CD4-positive, alpha-beta memory T cell (primary cell): ENCODE measurements around the gene GPR78. TPM values are rescaled to one million over a fixed set of nuclear protein-coding genes. Genes with fewer than 3 reads are reported as not detected.

ENCODE experiments used
- CTCF ChIA-PET: fragments of 350-600 bp; sonication (Branson Sonifier 250); formaldehyde crosslinking; loops from one replicate; lab custom pipeline; 2021; ENCODE audit warnings: inconsistent platforms; ENCODE audit not compliant: partially characterized antibody; lab: Charles Lee
- POLR2A ChIA-PET: fragments of 350-600 bp; sonication (Branson Sonifier 250); formaldehyde crosslinking; loops from one replicate; lab custom pipeline; 2021; ENCODE audit not compliant: partially characterized antibody; lab: Charles Lee
- DNase-seq, 5 donors: peaks; one replicate each; pipeline versions ENCODE4 v3.0.0 to v3.0.0-alpha.2; 2020 to 2022; ENCODE audit warnings: mixed read lengths in 1 of 5
- H3K27ac ChIP-seq: one replicate; pipeline ENCODE4 v1.7.0; 2013; ENCODE audit warnings: low read depth, low read length
- H3K27me3 ChIP-seq: 2 replicates; pipeline ENCODE4 v1.7.0; 2013; ENCODE audit warnings: mild to moderate bottlenecking, low read length, moderate library complexity; ENCODE audit not compliant: insufficient read depth
- H3K36me3 ChIP-seq: 2 replicates; pipeline ENCODE4 v1.7.0; 2013; ENCODE audit warnings: mild to moderate bottlenecking, low read length, moderate library complexity; ENCODE audit not compliant: insufficient read depth
- H3K4me1 ChIP-seq: 2 replicates; pipeline ENCODE4 v1.7.0; 2013; ENCODE audit warnings: mild to moderate bottlenecking, low read length, moderate library complexity; ENCODE audit not compliant: insufficient read depth
- H3K4me3 ChIP-seq, 2 donors: one replicate each; pipeline ENCODE4 v1.7.0; 2013; ENCODE audit warnings: low read length in 2 of 2, mild to moderate bottlenecking in 1 of 2
- H3K9me3 ChIP-seq, 2 donors: one replicate each; pipeline ENCODE4 v1.7.0; 2013; ENCODE audit warnings: low read length in 2 of 2, control low read depth in 1 of 2; ENCODE audit not compliant: control insufficient read depth in 1 of 2
- H3K27ac Mint-ChIP-seq, 7 donors: one replicate each; pipeline ENCODE4 v1.8.0; 2020 to 2021; ENCODE audit warnings: mixed read lengths in 7 of 7, mild to moderate bottlenecking in 6 of 7, inconsistent platforms in 3 of 7, moderate library complexity in 3 of 7
- H3K27me3 Mint-ChIP-seq, 2 donors: one replicate each; pipeline ENCODE4 v1.8.0; 2020 to 2021; ENCODE audit warnings: mixed read lengths in 2 of 2
- H3K36me3 Mint-ChIP-seq, 2 donors: one replicate each; pipeline ENCODE4 v1.8.0; 2020 to 2021; ENCODE audit warnings: mixed read lengths in 2 of 2, inconsistent platforms in 1 of 2, mild to moderate bottlenecking in 1 of 2
- H3K4me1 Mint-ChIP-seq, 4 donors: one replicate each; pipeline ENCODE4 v1.8.0; 2020 to 2021; ENCODE audit warnings: mixed read lengths in 4 of 4, mild to moderate bottlenecking in 1 of 4
- H3K4me3 Mint-ChIP-seq, 8 donors: one replicate each; pipeline ENCODE4 v1.8.0; 2020 to 2021; ENCODE audit warnings: mixed read lengths in 8 of 8, mild to moderate bottlenecking in 7 of 8, moderate library complexity in 6 of 8, inconsistent platforms in 3 of 8
- H3K9me3 Mint-ChIP-seq, 8 donors: one replicate each; pipeline ENCODE4 v1.8.0; 2020 to 2021; ENCODE audit warnings: mixed read lengths in 8 of 8, mild to moderate bottlenecking in 5 of 8, inconsistent platforms in 3 of 8, moderate library complexity in 1 of 8
- intact Hi-C: fragments of 100-400 bp; cut with micrococcal nuclease; formaldehyde crosslinking; loops from one replicate; pipeline ENCODE4 v1.15.1; 2023
- polyA plus RNA-seq, 2 donors: library from polyadenylated mRNA; unstranded; fragments of 300-500 nt; fragmentation: Illumina TruSeq; gene quantifications; one replicate each; pipeline ENCODE4 v1.2.3, GENCODE V29; 2021
- total RNA-seq, 2 experiments: library from RNA; stranded (reverse); gene quantifications; one replicate each; pipeline ENCODE4 v1.2.3, GENCODE V29; 2021

The GPR78 gene
- total and polyA plus RNA-seq, 4 experiments from 2014 or later = not detected

DNA sequence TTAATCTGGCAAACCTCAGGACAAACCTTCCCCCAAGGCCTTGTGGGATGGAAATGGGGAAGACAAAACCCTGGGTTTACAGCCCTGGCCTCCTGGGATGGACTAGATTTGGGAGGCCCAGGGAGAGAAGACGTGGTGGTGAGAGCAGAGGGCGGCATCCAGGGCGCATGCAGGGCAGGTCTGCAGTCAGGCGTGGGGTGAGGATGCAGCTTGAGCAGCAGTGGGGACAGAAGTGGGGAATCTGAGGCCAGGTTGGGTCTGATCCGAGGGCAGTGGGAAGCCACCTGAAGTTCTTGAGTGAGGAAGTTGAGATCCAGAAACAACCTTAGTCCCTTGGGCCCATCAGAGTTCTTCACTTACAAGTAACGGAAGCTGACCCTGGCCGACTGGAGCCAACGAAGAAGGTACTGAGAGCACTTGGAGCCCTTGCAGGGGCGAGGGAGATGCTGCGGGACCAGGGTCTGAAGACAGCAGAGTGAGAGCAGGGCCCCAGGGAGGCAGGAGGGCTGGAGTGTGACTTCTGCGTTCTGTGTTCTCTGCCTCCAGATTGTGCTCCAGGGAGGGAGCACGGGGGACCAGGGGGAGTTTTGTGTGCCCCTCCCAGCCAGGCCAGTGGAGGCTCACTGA lies 42.0 kb upstream of the GPR78 start:
- H3K36me3 Mint-ChIP-seq = peaks cover 0 to 3% of the 10 kb centered on the region in 2 donors
- peaks cover 2 to 3% of the 10 kb centered on the region in 2 donors for H3K27me3 Mint-ChIP-seq
- POLR2A ChIA-PET = no interaction called here
- H3K27ac Mint-ChIP-seq = peak overlapping the region in 1 of 7 donors; percentile 10
- no peak overlapping the region for H3K4me3 ChIP-seq
- peaks cover 10 to 22% (median 13%) of the 10 kb centered on the region in 4 donors for H3K4me1 Mint-ChIP-seq
- no peak for DNase-seq
- no peaks in the 10 kb centered on the region for H3K9me3 ChIP-seq
- H3K27ac ChIP-seq = no peak overlapping the region
- no peak overlapping the region for H3K4me3 Mint-ChIP-seq
- peaks cover 0 to 8% (median 4%) of the 10 kb centered on the region in 8 donors for H3K9me3 Mint-ChIP-seq
- H3K36me3 ChIP-seq = no peaks in the 10 kb centered on the region
- H3K27me3 ChIP-seq = no peaks in the 10 kb centered on the region
- intact Hi-C loops = no loop called here
- H3K4me1 ChIP-seq = peaks cover 15% of the 10 kb centered on the region
- CTCF ChIA-PET = no interaction called here

DNA sequence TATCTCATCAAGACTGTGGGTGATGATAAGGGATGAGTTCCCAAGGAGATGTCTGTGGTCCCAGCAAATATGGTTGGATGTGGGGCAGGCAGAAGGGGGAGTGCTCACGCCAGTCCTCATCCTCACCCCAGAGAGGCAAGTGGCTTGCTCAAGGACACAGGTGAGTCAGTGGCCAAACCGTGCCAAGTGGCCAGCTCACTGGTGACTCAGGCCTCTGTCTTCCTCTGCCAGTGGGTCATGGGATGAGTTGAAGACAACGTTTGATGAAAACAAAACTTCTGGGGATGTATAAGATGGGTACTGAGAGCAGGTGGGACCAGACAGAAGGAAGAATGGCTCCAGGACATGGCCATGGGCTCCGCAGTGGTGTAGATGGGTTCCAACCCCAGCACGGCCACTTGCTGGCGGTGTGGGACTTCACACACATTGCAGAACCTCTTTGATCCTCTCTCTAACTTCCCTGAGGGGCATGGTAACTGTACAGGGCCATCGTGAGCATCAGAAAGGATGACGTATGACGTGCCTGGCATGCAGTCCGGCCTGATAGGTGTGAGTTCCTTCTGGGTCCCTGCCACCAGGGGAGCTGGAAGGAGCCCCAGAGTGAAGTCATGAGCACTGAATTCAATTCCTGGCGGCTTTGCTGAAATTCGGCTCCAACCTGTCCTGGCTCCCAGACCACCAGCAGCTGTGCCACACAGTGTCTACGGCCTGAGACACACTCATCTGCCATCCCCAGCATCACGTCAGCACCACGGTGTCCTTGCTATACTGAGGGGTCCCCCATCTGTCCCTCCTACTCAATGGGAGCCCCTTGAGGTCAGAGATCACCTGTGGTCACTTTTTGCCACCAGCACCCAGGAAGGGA lies 41.3 kb upstream of the GPR78 start:
- peak overlapping the region in 2 of 8 donors; percentile 6 to 50 for H3K4me3 Mint-ChIP-seq
- ChIA-PET CTCF (no interaction called here), POLR2A (no interaction called here)
- Histone ChIP-seq H3K9me3 (no peaks in the 10 kb centered on the region), H3K4me3 (no peak overlapping the region), H3K36me3 (no peaks in the 10 kb centered on the region), H3K4me1 (peaks cover 15% of the 10 kb centered on the region), H3K27me3 (no peaks in the 10 kb centered on the region), H3K27ac (no peak overlapping the region)
- peaks cover 10 to 22% (median 13%) of the 10 kb centered on the region in 4 donors for H3K4me1 Mint-ChIP-seq
- no peak for DNase-seq
- H3K9me3 Mint-ChIP-seq = peaks cover 0 to 8% (median 4%) of the 10 kb centered on the region in 8 donors
- intact Hi-C loops = no loop called here
- no peak overlapping the region for H3K27ac Mint-ChIP-seq
- peaks cover 0 to 3% of the 10 kb centered on the region in 2 donors for H3K36me3 Mint-ChIP-seq
- peaks cover 0 to under 1% of the 10 kb centered on the region in 2 donors for H3K27me3 Mint-ChIP-seq

DNA sequence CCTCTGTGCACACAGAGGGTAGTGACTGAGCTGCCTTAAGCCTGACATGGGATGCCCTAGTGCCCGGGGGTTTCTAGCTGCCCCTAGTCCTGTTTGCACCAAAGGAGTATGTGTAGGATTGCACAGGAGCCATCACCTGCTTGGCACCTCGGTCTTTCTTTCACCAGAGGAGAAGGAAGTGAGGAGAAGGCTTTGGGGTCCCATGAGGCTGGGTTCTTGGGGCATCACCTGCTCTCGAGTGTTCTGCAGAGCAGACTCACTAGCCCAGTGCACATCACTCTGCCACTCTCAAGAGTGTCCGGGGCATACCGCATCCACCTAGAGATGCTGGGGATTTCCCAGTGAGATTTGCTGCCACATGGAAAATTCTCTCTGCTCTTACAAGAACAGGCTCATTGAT lies 40.5 kb upstream of the GPR78 start:
- ChIA-PET POLR2A (no interaction called here), CTCF (no interaction called here)
- H3K27ac Mint-ChIP-seq = peak overlapping the region; percentile 17 to 91 (median 86)
- peak overlapping the region; percentile 13 for H3K27ac ChIP-seq
- peak in 4 of 5 donors; percentile 5 to 14 (median 11) for DNase-seq
- peaks cover 0 to 3% of the 10 kb centered on the region in 2 donors for H3K36me3 Mint-ChIP-seq
- no peaks in the 10 kb centered on the region for H3K36me3 ChIP-seq
- H3K27me3 ChIP-seq = no peaks in the 10 kb centered on the region
- H3K4me3 Mint-ChIP-seq = peak overlapping the region in 7 of 8 donors; percentile 12 to 83 (median 66)
- peaks cover 9 to 22% (median 12%) of the 10 kb centered on the region in 4 donors for H3K4me1 Mint-ChIP-seq
- H3K4me3 ChIP-seq = no peak overlapping the region
- H3K9me3 Mint-ChIP-seq = peaks cover 0 to 5% (median 3%) of the 10 kb centered on the region in 8 donors
- no peaks in the 10 kb centered on the region for H3K9me3 ChIP-seq
- intact Hi-C loops = no loop called here
- peaks cover 15% of the 10 kb centered on the region for H3K4me1 ChIP-seq
- no peaks in the 10 kb centered on the region for H3K27me3 Mint-ChIP-seq

DNA sequence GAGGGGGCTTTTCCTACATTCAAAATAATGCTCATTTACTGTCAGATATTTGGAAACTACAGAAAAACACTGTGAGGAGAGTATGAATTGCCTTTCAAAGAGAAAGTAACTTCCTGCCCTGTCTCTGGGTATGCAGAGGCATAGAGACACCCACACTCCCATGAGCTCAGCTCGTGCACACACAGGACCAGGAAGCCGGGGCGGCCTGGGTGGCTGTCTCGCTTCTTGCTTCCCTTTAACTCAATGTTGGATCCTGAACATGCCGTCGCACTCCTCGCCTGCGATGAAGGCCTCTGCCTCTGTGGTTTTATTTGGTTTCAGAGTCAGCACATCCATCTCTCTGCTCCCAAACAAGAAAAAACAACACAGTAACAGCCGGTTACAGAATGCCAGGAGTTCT lies 40.1 kb upstream of the GPR78 start:
- H3K27me3 Mint-ChIP-seq = no peaks in the 10 kb centered on the region
- intact Hi-C loops = no loop called here

DNA sequence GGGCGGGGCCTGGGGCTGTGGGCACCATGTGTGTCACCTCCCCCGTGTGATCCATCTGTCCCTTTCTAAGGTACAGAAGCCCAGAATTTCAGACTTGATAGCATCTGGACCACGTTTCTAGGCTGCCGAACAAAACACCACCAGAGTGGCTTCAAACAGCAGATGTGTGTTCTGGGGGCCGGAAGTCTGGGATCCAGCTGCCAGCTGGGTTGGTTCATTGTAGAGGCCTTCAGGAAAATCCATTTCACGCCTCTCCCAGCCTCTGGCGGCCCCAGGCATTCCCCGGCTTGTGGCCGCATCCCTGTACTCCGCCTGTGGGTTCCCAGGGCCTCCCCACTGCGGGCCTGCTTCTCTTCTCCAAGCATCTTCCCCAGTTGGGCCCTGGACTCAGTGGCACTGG lies 39.6 kb upstream of the GPR78 start:
- Mint-ChIP-seq H3K4me3 (no peak overlapping the region), H3K27ac (no peak overlapping the region), H3K9me3 (no peaks in the 10 kb centered on the region), H3K27me3 (no peaks in the 10 kb centered on the region), H3K4me1 (peaks cover 9 to 22% (median 12%) of the 10 kb centered on the region in 4 donors), H3K36me3 (no peaks in the 10 kb centered on the region)
- Histone ChIP-seq H3K36me3 (no peaks in the 10 kb centered on the region), H3K4me3 (no peak overlapping the region), H3K4me1 (peaks cover 15% of the 10 kb centered on the region), H3K27me3 (no peaks in the 10 kb centered on the region), H3K9me3 (no peaks in the 10 kb centered on the region), H3K27ac (no peak overlapping the region)
- POLR2A ChIA-PET = no interaction called here
- intact Hi-C loops = no loop called here
- no peak for DNase-seq
- CTCF ChIA-PET = no interaction called here

More for the DNA sequence above, 40.1 kb upstream of the GPR78 start:
- Histone ChIP-seq H3K9me3 (no peaks in the 10 kb centered on the region), H3K4me3 (no peak overlapping the region), H3K4me1 (peaks cover 15% of the 10 kb centered on the region), H3K27ac (peak overlapping the region; percentile 13), H3K36me3 (no peaks in the 10 kb centered on the region), H3K27me3 (no peaks in the 10 kb centered on the region)
- H3K9me3 Mint-ChIP-seq = peaks cover 0 to 4% (median 0%) of the 10 kb centered on the region in 8 donors
- CTCF ChIA-PET = no interaction called here
- peak in 4 of 5 donors; percentile 12 to 26 (median 20) for DNase-seq
- POLR2A ChIA-PET = no interaction called here
- H3K4me1 Mint-ChIP-seq = peaks cover 9 to 22% (median 12%) of the 10 kb centered on the region in 4 donors
- peak overlapping the region; percentile 17 to 91 (median 86) for H3K27ac Mint-ChIP-seq
- peak overlapping the region in 7 of 8 donors; percentile 12 to 83 (median 66) for H3K4me3 Mint-ChIP-seq
- H3K36me3 Mint-ChIP-seq = peaks cover 0 to 3% of the 10 kb centered on the region in 2 donors

DNA sequence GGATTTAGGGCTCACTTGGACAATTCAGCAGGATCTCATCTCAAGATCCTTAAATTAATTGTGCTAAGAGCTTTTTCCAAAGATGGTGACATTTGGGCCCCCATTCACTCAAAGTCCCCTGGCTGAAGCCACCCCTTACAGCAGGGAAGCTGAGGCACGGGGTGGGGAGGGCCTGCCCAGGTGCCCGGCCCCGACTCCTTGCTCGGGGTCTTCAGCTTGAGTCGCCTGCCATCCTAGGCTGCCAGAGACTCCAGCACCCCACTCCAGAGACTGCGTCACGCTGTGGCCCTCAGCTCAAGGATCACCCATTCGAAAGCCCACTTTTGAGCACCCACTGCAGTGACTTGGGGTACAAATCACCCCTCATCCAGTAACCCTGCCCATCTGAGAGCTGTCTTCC lies 39.2 kb upstream of the GPR78 start:
- Histone ChIP-seq H3K4me3 (no peak overlapping the region), H3K27me3 (no peaks in the 10 kb centered on the region), H3K4me1 (peaks cover 15% of the 10 kb centered on the region), H3K36me3 (no peaks in the 10 kb centered on the region), H3K27ac (no peak overlapping the region), H3K9me3 (no peaks in the 10 kb centered on the region)
- Mint-ChIP-seq H3K27me3 (no peaks in the 10 kb centered on the region), H3K4me3 (no peak overlapping the region), H3K4me1 (peaks cover 9 to 22% (median 12%) of the 10 kb centered on the region in 4 donors), H3K9me3 (no peaks in the 10 kb centered on the region), H3K36me3 (no peaks in the 10 kb centered on the region), H3K27ac (no peak overlapping the region)
- intact Hi-C loops = no loop called here
- ChIA-PET CTCF (no interaction called here), POLR2A (no interaction called here)
- DNase-seq = no peak

DNA sequence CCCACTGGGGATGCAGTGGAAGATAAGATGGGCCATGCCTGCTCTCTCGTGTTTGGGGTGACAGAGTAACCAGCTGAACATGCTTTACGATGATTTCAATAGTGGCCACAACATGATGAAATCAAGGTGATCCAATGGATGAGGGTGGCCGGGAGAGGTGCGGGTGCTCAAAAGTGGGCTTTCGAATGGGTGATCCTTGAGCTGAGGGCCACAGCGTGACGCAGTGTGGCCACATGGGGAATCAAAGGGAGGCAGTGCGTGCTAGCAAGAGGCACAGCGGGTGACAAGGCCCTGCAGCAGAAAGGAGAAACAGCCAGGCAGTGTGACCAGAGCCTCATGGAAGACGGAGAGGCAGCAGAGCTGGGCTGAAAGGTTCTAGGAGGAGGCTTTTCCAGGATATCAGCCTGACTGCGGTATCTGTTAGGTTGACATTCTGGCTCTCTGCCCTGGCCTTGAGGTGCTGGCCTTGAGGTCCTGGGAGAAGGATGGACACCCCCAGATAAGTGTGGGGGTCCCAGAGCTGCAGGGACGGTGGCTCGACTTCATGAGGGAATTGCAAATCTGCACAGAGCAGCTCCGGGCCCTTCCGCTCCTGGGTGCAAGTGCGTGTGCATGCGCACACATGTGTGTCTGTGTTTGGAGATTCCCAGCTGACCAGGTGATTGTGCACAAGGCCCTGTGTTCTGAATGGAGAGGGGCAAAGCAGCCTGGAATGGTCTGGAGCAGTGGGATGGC lies 38.0 kb upstream of the GPR78 start:
- Histone ChIP-seq H3K27ac (no peak overlapping the region), H3K4me1 (peaks cover 15% of the 10 kb centered on the region), H3K9me3 (no peaks in the 10 kb centered on the region), H3K4me3 (no peak overlapping the region), H3K27me3 (no peaks in the 10 kb centered on the region), H3K36me3 (no peaks in the 10 kb centered on the region)
- no peak overlapping the region for H3K4me3 Mint-ChIP-seq
- intact Hi-C loops = no loop called here
- no peaks in the 10 kb centered on the region for H3K27me3 Mint-ChIP-seq
- H3K4me1 Mint-ChIP-seq = peaks cover 9 to 17% (median 11%) of the 10 kb centered on the region in 4 donors
- ChIA-PET CTCF (no interaction called here), POLR2A (no interaction called here)
- H3K27ac Mint-ChIP-seq = peak overlapping the region in 1 of 7 donors; percentile 46
- H3K9me3 Mint-ChIP-seq = no peaks in the 10 kb centered on the region
- H3K36me3 Mint-ChIP-seq = no peaks in the 10 kb centered on the region
- DNase-seq = no peak
